Endothelial cell of umbilical vein (primary cell): ENCODE data around the gene NPHP3. TPM values are rescaled to one million over a fixed set of nuclear protein-coding genes. Genes with fewer than 3 reads are reported as not detected.

Experiments
- BruUV-seq: library from RNA; stranded (reverse); fragments of 400-500 nt; replicated peaks from 2 replicates; lab custom pipeline; 2021; lab: Mats Ljungman, UMichigan
- CTCF ChIA-PET: fragments of 300-600, 350-600 bp; sonication (Branson Sonifier 250); formaldehyde crosslinking; loops from one replicate; lab custom pipeline; 2021; ENCODE audit warnings: antibody characterized with exemption, inconsistent platforms; lab: Charles Lee
- POLR2A ChIA-PET: fragments of 300-600, 350-600 bp; sonication (Branson Sonifier 250); formaldehyde crosslinking; loops from one replicate; lab custom pipeline; 2021; ENCODE audit warnings: antibody characterized with exemption, inconsistent platforms; lab: Charles Lee
- DNase-seq: peaks from one replicate; pipeline ENCODE4 v3.0.0-alpha.2; 2011; ENCODE audit warnings: low read depth, low spot score
- FAIRE-seq: peaks from 2 replicates; lab custom pipeline; 2011; peaks lifted over from hg19 to GRCh38; lab: Jason Lieb, UNC
- H2AFZ ChIP-seq: 2 replicates; pipeline ENCODE4 v1.6.0; 2012; ENCODE audit warnings: low read depth, low read length, control low read depth, inconsistent platforms
- H3K27ac ChIP-seq: 2 replicates; pipeline ENCODE4 v1.5.1; 2011; ENCODE audit warnings: low read depth, mild to moderate bottlenecking, control low read depth, low read length, moderate library complexity; ENCODE audit not compliant: insufficient read depth
- H3K27me3 ChIP-seq, 2 experiments: 2 replicates each; pipeline versions ENCODE4 v1.6.0 to v1.6.1; 2011; ENCODE audit warnings: low read length in 2 of 2, mixed read lengths in 1 of 2; ENCODE audit not compliant: control insufficient read depth in 2 of 2, insufficient read depth in 2 of 2
- H3K36me3 ChIP-seq, 2 experiments: 2 replicates in 1 of 2; 3 replicates in 1 of 2; pipeline ENCODE4 v1.5.1; 2011; ENCODE audit warnings: low read length in 2 of 2, mild to moderate bottlenecking in 1 of 2, moderate library complexity in 1 of 2; ENCODE audit not compliant: control insufficient read depth in 2 of 2, insufficient read depth in 2 of 2; ENCODE audit errors: extremely low read depth in 1 of 2
- H3K4me1 ChIP-seq: 3 replicates; pipeline ENCODE4 v1.5.1; 2011; ENCODE audit warnings: mild to moderate bottlenecking, low read length; ENCODE audit not compliant: control insufficient read depth, insufficient read depth; ENCODE audit errors: extremely low read depth
- H3K4me2 ChIP-seq: 2 replicates; pipeline ENCODE4 v1.6.1; 2011; ENCODE audit warnings: low read length, control low read depth, mixed read lengths; ENCODE audit not compliant: insufficient read depth
- H3K4me3 ChIP-seq, 3 experiments: fragments of 200-600 bp in 1 of 3; sonication (generic), shearing (Covaris generic) in 1 of 3; replicated peaks in 1 of 3; 2 replicates each; pipeline ENCODE4 v1.5.1; 2011 to 2016; ENCODE audit warnings: control low read depth in 3 of 3, low read length in 3 of 3, mild to moderate bottlenecking in 2 of 3, inconsistent platforms in 1 of 3, low read depth in 1 of 3, moderate library complexity in 1 of 3; ENCODE audit not compliant: insufficient read depth in 1 of 3
- H3K79me2 ChIP-seq: 2 replicates; pipeline ENCODE4 v1.6.0; 2012; ENCODE audit warnings: low read length, inconsistent platforms; ENCODE audit not compliant: control insufficient read depth, insufficient read depth
- H3K9ac ChIP-seq: replicated peaks from 2 replicates; pipeline ENCODE3; 2011; ENCODE audit warnings: low read length, control low read depth; ENCODE audit not compliant: insufficient read depth; ENCODE audit errors: extremely low read depth
- H3K9me1 ChIP-seq: replicated peaks from 3 replicates; pipeline ENCODE4 v1.6.0; 2011; ENCODE audit warnings: mild to moderate bottlenecking, low read length; ENCODE audit not compliant: control insufficient read depth, insufficient read depth; ENCODE audit errors: extremely low read depth
- H3K9me3 ChIP-seq: replicated peaks from 2 replicates; pipeline ENCODE4 v1.5.1; 2012; ENCODE audit warnings: low read length, inconsistent platforms; ENCODE audit not compliant: control insufficient read depth, insufficient read depth
- H4K20me1 ChIP-seq: replicated peaks from 2 replicates; pipeline ENCODE3; 2011; ENCODE audit warnings: mild to moderate bottlenecking, low read length; ENCODE audit not compliant: control insufficient read depth, insufficient read depth; ENCODE audit errors: extremely low read depth
- CTCF ChIP-seq, 2 donors: IDR thresholded peaks; 1 replicate in 1 of 2; 2 replicates in 1 of 2; pipeline ENCODE4 v1.5.1; 2011; ENCODE audit warnings: low read length in 2 of 2, mild to moderate bottlenecking in 2 of 2, moderate library complexity in 2 of 2, control low read depth in 1 of 2, inconsistent platforms in 1 of 2, low read depth in 1 of 2; ENCODE audit not compliant: insufficient read depth in 1 of 2; ENCODE audit errors: extremely low read depth in 1 of 2
- EZH2 ChIP-seq: IDR thresholded peaks from 2 replicates; pipeline ENCODE4 v1.6.1; 2012; ENCODE audit warnings: borderline replicate concordance, low read depth, mild to moderate bottlenecking, moderate library complexity, low read length, inconsistent platforms; ENCODE audit not compliant: severe bottlenecking
- FOS ChIP-seq: IDR thresholded peaks from 2 replicates; pipeline ENCODE4 v1.6.1; 2011; ENCODE audit warnings: mild to moderate bottlenecking, low read length, moderate library complexity, borderline replicate concordance; ENCODE audit not compliant: insufficient read depth
- GATA2 ChIP-seq: IDR thresholded peaks from 2 replicates; pipeline ENCODE4 v1.7.0; 2011; ENCODE audit warnings: low read depth, mild to moderate bottlenecking, moderate library complexity, mixed read lengths, low read length; ENCODE audit not compliant: insufficient read length, insufficient read depth
- JUN ChIP-seq: IDR thresholded peaks from 2 replicates; pipeline ENCODE4 v1.6.1; 2011; ENCODE audit warnings: borderline replicate concordance, low read depth; ENCODE audit not compliant: insufficient read length, insufficient read depth
- MAX ChIP-seq: IDR thresholded peaks from 2 replicates; pipeline ENCODE4 v1.6.1; 2011; ENCODE audit not compliant: insufficient read depth, insufficient read length
- MYC ChIP-seq: IDR thresholded peaks from one replicate; pipeline ENCODE4 v1.6.1; 2011; ENCODE audit warnings: mild to moderate bottlenecking, low read depth, low read length
- POLR2A ChIP-seq: IDR thresholded peaks from 2 replicates; pipeline ENCODE4 v1.6.1; 2012; ENCODE audit warnings: low read depth, mild to moderate bottlenecking, control low read depth, low read length
- POLR2AphosphoS5 ChIP-seq: IDR thresholded peaks from 2 replicates; pipeline ENCODE4 v1.6.1; 2012; ENCODE audit warnings: low read depth, mild to moderate bottlenecking, control low read depth, low read length, moderate library complexity; ENCODE audit not compliant: insufficient read depth
- dilution Hi-C: fragments of 300-500 bp; cut with MboI; formaldehyde crosslinking; loops from one replicate; pipeline ENCODE4 v1.15.0; 2019; ENCODE audit warnings: low sequenced_read_pairs; ENCODE audit not compliant: extremely low pct_ligation_motif_present
- intact Hi-C: fragments of 100-400 bp; cut with micrococcal nuclease; formaldehyde crosslinking; loops from one replicate; pipeline ENCODE4 v1.10.0; 2022
- polyA plus RNA-seq, 4 experiments: library from polyadenylated mRNA; depleted of rRNA in 3 of 4; stranded (reverse) in 3 of 4; unstranded in 1 of 4; fragments of >200 nt; gene quantifications; 2 replicates each; pipeline versions ENCODE4 v1.2.1 to v1.2.3, GENCODE V29; 2011 to 2012; ENCODE audit warnings: missing spikeins in 1 of 4
- total RNA-seq: library from RNA; stranded (reverse); gene quantifications from 2 replicates; pipeline ENCODE4 v1.2.3, GENCODE V29; 2021

The NPHP3 gene
- total and polyA plus RNA-seq, 2 donors (not counting 3 experiments of a cell fraction or from before 2014, with no cell fraction given): 20.8 to 30.3 TPM

GRCh38 chr3:132662212-132662611 lies 60.0 kb downstream of the NPHP3 start:
- H3K9me3 ChIP-seq: no peaks in the 10 kb centered on the region
- no peaks in the 10 kb centered on the region for H3K27me3 ChIP-seq
- DNase-seq: no peak
- no peaks in the 10 kb centered on the region for H3K36me3 ChIP-seq
- no peak overlapping the region for H3K9ac ChIP-seq
- no TSS peak for BruUV-seq
- H4K20me1 ChIP-seq: no peaks in the 10 kb centered on the region
- ChIA-PET POLR2A (no interaction called here), CTCF (interaction anchor here (1.1 to 1.7 kb wide), 2 partner anchors 20 to 126 kb away, joined by 4 to 6 read pairs; no protein-coding TSS in a partner anchor)
- no peak overlapping the region for H3K27ac ChIP-seq
- no peak for FAIRE-seq
- H3K4me1 ChIP-seq: peaks cover 20% of the 10 kb centered on the region
- H3K9me1 ChIP-seq: no peaks in the 10 kb centered on the region
- dilution Hi-C loops: no loop called here
- peaks cover 31% of the 10 kb centered on the region for H3K79me2 ChIP-seq
- H3K4me2 ChIP-seq: peak overlapping the region; percentile 83
- TF ChIP-seq EZH2 (no peak), MYC (no peak), JUN (no peak), POLR2A (no peak), FOS (no peak), CTCF (IDR thresholded peaks at IDR 0.05; ENCODE audit: extremely low read depth in 1 of 2, insufficient read depth in 1 of 2, low read depth in 1 of 2, low read length in 2 of 2) (no peak), GATA2 (no peak), POLR2AphosphoS5 (no peak), MAX (no peak)
- intact Hi-C loops: no loop called here
- H3K4me3 ChIP-seq: peak overlapping the region in 1 of 3 experiments; percentile 71
- no peak overlapping the region for H2AFZ ChIP-seq
